Measurements from ENCODE around the gene ENTPD5. TPM values are rescaled to one million over a fixed set of nuclear protein-coding genes. Genes with fewer than 3 reads are reported as not detected.

ENTPD5 gene
- total and polyA plus RNA-seq, 9 donors, result 3.3 to 12.3 (median 7.0) TPM

GRCh38 chr14:74064426-74064825 is 45.3 kb upstream of the ENTPD5 start:
- Histone ChIP-seq H3K27me3 (no peaks in the 10 kb centered on the region), H3K4me1 (ENCODE audit: insufficient read depth) (no peaks in the 10 kb centered on the region), H3K36me3 (no peaks in the 10 kb centered on the region), H3K27ac (no peak overlapping the region), H3K9me3 (no peaks in the 10 kb centered on the region), H3K4me3 (no peak overlapping the region)
- no peak for TF ChIP-seq POLR2A (IDR thresholded peaks at IDR 0.05)
- TF ChIP-seq EP300 (IDR thresholded peaks at IDR 0.05), result no peak
- no peak for TF ChIP-seq CTCF (IDR thresholded peaks at IDR 0.05)
- no peak for DNase-seq
- intact Hi-C loops (cut with DNase I), result no loop called here

- H3K9me3 ChIP-seq, result no peaks in the 10 kb centered on the region
- DNase-seq, result no peak
- H3K27me3 ChIP-seq, result no peaks in the 10 kb centered on the region
- no peak overlapping the region for H3K4me3 ChIP-seq
- H3K4me1 ChIP-seq (ENCODE audit: insufficient read depth), result no peaks in the 10 kb centered on the region
- intact Hi-C loops (cut with DNase I), result no loop called here
- H3K36me3 ChIP-seq, result no peaks in the 10 kb centered on the region
- WGBS, 3 donors, result 84 to 92% (median 88%) methylated on average over 2 of the region's 2 CpGs
- TF ChIP-seq POLR2A (IDR thresholded peaks at IDR 0.05), result no peak
- no peak for TF ChIP-seq CTCF (IDR thresholded peaks at IDR 0.05)
- TF ChIP-seq EP300 (IDR thresholded peaks at IDR 0.05), result no peak
- no peak overlapping the region for H3K27ac ChIP-seq
Measured at GRCh38 chr14:74062809-74063150, 43.7 kb upstream of the ENTPD5 start.

GRCh38 chr14:74049876-74050495 is 30.9 kb upstream of the ENTPD5 start:
- DNase-seq, result no peak
- H3K4me1 ChIP-seq (ENCODE audit: insufficient read depth), result no peaks in the 10 kb centered on the region
- no peaks in the 10 kb centered on the region for H3K9me3 ChIP-seq
- intact Hi-C loops (cut with DNase I), result no loop called here
- no peaks in the 10 kb centered on the region for H3K27me3 ChIP-seq
- H3K27ac ChIP-seq, result no peak overlapping the region
- 67 to 77% (median 69%) methylated on average over 3 of the region's 3 CpGs for WGBS, 3 donors
- TF ChIP-seq EP300 (IDR thresholded peaks at IDR 0.05) (no peak), CTCF (IDR thresholded peaks at IDR 0.05) (no peak), POLR2A (IDR thresholded peaks at IDR 0.05) (no peak)
- H3K36me3 ChIP-seq, result no peaks in the 10 kb centered on the region
- no peak overlapping the region for H3K4me3 ChIP-seq

GRCh38 chr14:74048281-74048680 is 29.2 kb upstream of the ENTPD5 start:
- no peaks in the 10 kb centered on the region for H3K36me3 ChIP-seq
- H3K27ac ChIP-seq, result no peak overlapping the region
- no peaks in the 10 kb centered on the region for H3K9me3 ChIP-seq
- intact Hi-C loops (cut with DNase I), result no loop called here
- 62 to 70% (median 66%) methylated on average over 3 of the region's 3 CpGs for WGBS, 3 donors
- no peak for TF ChIP-seq POLR2A (IDR thresholded peaks at IDR 0.05)
- TF ChIP-seq EP300 (IDR thresholded peaks at IDR 0.05), result no peak
- TF ChIP-seq CTCF (IDR thresholded peaks at IDR 0.05), result no peak
- H3K27me3 ChIP-seq, result no peaks in the 10 kb centered on the region
- H3K4me3 ChIP-seq, result no peak overlapping the region
- DNase-seq, result no peak
- H3K4me1 ChIP-seq (ENCODE audit: insufficient read depth), result no peaks in the 10 kb centered on the region
